NCI-H2029 treated with DMSO at 0.1 percent for 48 hours (cell line): ENCODE data around the gene SUSD6.

Experiments used
- DNase-seq: peaks from one replicate; lab custom pipeline; 2025; lab: John Stamatoyannopoulos, UW

Gene SUSD6, protein sequence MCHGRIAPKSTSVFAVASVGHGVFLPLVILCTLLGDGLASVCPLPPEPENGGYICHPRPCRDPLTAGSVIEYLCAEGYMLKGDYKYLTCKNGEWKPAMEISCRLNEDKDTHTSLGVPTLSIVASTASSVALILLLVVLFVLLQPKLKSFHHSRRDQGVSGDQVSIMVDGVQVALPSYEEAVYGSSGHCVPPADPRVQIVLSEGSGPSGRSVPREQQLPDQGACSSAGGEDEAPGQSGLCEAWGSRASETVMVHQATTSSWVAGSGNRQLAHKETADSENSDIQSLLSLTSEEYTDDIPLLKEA

DNA sequence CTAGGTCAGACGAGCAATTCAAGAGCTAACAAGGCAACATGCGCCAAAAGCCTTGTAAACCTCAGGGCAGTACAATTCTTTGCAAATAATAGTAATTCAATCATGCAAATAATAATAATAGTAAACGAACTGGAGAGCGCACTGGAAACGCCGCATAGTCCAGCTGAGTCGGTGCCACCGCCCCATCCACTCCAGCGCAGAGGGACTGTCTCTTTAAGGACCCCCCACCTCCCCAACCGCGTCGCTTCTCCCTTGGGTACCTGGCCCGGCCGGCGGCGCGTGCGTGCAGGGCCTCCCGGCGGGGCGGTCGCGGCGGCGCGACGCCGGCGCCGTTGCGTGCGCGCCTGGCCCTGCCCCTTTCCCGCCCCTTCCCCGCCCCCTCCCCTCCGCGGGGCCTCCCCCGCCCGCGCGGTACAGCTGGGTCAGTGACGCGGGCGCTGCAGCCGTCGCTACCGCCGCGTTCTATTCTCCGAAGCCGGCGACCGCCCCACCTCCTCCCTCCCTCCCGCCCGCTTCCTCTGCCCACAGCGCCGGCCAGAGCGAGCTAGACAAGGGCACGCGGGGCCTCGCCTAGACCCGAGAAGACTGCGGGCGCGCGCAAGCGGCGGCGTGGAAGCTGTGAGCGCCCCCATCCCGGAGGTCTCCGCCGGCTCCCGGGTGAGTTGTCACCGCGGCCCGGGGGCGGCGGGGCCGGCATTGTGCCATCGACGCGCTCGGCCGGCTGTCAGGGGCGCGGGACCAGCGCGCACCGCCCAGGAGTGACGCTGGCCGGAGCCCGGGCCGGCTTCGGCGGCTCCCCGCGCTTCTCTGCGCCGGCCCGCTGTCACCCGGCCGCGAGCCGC lies at the start of gene SUSD6:
SUSD6 (plus strand) TSS at position 425 of the 842 bp plus-strand sequence. CDS start 46,997 bp downstream, outside the sequence.
- DNase-seq: peak; percentile 27

DNA sequence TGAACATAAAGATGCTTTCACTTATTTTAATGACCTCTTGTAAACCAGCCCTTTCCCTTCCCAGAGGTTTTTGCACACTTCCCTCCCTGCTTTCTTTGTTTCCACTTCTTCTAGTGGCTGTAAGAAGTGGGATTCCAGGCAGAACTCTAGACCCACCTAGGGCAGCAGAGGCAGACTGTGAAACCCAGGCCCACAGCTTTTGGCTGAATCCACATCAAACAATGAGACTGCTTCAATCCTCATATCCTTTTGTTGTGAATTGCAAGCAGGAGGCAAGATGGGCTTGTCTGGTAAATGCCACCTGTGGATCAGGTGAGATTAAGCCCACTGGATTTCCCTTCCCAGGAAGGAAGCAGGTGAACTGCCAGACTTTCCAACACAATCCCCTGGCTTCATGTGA lies 49.5 kb upstream of the SUSD6 start:
- DNase-seq: no peak

DNA sequence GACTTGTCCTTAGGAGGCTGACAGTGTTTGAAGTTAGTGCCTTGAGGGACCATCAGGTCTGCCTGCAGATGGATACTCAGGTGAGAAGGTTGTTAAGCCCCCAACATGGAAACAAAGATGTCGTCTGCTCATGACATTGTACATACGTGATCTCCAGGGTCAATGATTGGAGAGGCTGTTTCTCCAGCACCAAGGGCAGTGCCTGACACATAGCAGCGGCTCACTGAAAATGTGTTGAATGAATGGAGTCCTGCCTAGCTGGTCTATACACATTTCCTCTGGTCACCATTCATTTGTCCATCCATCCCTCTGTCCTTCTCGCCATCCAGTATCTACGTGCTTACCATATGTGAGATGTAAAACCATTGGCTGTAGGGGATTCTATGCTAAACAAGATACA lies 43.8 kb upstream of the SUSD6 start:
- DNase-seq: no peak

DNA sequence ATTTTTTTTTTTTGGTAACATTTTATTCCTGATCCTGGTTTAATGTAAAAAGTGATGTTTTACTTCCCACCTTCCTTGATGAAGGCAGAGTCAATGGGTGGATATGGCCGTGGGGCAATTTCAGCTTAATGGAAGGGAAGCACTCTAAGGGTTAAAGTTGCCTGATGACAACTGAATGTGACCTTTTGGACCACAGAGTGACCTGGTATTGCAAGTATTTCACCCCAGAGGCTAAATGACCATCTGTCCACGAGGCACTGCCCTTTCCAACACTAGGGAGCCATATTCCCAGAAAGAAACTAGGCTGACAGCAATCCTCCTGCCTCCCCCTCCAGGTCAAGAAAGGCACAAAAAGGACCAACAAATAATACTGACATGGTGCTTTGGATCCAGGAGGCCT lies 41.5 kb upstream of the SUSD6 start:
- no peak for DNase-seq

DNA sequence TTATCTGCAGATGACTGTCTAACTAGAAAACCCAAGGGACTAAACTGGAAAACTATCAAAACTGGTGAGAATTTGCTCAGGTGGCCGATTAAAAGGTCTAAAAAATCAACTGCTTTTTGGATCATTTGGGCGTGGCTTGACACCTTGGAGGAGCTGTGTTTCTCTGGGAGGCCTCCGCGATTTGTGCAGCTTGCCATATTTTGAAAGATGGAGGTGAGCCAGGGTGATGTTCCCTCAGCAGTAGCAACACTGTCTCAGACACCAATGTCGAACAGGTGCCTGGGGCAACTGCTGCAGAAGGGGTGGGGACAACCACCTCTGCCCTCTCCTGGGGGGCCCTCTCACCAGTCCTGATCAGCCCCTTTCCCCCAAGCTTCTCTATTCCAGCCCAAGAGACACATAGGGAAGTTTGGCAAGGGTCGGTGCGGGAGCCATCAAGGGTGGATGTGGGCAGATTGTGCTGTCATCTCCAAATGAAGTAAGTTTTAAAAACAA lies 40.5 kb upstream of the SUSD6 start:
- no peak for DNase-seq

DNA sequence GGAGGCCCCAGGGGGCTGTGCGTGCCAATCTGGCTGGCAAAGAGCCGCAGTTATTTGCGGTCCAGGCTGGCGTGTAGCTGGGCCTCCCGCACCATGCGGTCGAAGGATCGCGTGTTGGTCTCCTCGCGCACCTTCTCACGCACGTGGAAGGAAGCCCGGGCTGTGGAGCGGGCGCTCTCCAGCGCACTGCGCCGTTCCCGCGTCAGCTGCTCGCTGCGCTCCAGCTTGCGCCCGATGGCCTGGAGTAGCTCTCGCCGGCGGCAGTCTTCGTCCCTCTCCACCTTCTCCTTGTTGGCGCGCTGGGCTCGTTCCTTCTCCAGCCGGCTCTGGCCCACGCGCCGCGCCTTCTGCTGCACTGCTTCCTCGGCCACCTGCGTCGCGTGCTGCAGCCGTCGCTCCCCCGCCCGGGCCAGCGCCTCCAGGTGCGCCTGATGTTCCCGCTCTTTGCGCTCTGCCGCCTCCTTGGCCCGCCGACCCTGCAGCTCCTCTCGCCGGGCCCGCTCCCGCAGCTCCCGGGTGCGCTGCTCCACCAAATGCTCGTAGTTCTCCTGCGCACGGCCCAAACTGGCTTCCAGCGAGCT lies 39.9 kb upstream of the SUSD6 start:
- DNase-seq: no peak

DNA sequence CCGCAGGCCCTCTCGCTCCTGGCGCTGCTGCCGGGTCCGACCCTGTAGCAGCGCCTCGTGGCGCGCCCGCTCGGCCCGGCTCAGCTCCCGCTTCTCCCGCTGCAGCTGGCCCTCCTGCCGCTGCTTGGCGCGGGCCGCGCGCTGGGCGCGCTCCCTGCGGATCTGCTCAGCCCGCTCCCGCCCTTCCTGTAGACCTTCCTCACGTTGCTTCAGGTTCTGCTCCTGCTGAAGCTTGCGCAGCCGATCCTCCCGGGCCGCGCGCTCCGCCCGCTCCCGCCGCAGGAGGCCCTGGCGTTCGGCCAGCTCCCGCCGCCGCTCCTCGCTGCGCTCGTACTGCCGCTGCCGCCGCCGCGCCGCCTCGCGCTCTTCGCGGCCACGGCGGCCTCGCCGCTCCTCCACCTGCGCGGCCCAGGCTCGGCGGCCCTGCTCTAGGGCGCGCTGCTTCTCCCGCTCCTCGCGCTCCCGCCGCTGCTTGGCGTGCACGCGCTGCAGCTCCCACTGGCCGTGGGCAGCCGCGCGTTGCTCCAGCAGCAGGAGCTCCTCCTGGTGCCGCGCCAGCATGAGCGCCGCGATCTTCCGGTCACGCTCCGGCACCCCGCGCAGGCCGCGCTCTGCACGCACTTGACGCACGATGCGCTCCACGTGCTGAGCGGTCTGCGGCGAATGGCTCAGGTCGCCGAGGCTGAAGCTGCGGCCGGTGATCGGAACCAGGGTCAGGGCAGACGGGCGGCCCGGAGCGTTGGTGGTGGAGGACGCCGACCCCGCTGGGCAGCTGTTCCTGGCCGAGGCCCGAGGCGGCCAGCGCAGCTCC lies 39.2 kb upstream of the SUSD6 start:
- peak; percentile 5 for DNase-seq

DNA sequence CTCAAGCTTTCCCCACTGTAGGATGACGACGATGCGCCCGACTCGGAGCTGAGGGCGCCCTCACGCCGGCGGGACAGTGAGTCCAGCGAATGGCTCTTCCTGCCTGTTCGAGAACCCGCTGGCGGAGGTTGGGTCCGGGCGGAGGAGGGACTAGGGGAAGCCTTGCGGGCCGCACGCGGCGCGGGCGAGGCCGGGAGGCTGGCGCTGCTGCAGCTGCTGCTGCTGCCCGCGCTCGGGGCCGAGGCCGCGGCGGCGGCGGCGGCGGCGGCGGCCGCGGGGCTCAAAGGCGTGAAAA lies 38.6 kb upstream of the SUSD6 start:
- DNase-seq: no peak

DNA sequence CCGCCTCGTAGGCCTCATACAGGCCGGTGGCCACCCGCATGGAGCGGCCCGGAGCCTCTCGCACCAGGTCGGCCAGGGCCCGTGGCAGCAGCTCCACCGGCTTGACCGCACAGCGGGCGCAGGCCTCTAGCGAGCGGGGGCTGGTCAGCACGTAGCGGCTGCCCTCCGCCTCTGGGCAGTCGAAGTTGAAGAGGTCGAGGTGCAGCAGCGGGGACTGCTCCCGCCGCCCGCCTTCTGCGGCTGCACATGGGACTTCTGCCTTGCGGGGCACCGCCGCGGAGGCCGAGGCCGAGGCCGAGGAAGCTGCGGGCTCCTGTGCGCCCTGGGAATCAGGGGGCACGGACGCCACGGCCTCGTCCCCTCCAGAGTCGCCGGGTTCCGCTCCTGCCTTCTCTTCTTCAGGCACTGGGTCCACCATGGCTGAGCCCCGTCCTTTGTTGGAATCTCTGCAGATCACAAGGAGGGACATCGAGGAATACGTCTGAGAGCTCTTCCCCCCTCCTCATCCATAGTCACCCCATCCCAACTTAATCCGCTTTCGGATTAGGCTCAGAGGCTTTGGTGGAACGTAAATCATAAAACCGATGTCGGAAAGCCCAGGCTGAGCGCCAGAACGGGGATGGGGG lies 38.1 kb upstream of the SUSD6 start:
- no peak for DNase-seq

DNA sequence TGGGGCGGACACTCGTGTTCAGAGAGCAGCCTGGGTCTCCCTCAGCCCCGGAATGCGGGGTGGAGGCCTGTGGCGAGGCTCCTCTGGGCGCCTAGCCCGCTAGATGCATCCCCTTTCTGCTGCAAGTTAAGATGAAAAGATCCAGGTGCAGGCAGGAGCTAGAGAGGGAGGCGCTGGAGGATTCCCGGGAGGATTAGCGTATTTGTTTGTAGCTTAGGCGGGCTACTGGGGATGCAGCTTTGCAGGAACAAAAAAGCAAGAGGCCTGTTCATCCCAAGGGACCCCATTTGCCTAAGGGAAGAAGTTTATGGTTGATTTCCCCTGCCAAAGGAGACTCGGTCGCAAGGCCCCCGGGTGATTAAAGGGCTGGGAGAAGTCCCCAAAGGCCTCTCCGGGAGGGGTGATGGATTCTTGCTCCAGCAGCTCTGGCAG lies 37.5 kb upstream of the SUSD6 start:
- DNase-seq: no peak

DNA sequence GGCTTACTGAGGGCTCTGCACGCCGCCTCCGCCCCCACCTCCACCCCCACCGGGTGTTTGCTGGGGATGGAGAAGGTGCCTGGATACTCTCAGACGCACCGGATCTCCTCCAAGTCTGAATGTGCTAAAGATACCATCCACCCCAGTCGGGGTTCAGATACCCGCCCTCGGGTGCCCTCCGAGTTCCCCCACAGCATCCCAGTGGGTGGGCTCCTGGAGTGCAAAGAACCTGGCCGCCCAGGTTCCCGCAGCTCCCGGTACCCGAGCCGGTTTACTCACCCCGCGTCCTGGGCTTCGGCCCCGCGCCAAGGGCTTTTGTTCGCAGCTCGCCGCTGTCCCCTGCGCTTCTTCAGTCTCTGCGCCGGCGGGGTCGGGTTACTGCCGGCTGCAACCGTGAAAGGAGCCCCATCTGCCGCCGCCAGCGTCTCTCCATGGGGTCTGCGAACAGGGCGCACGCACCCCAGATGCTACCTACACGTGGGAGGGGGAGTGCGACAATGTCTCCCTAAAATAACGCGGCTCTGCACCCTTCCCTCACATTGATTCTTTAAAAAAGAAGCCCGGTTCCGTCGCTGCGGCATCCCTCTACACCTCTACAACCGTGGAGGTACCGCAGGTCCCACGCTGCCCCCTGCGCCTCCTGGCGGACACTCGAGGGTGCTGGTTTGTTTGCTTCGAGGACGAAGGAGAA lies 37.0 kb upstream of the SUSD6 start, which contains the start of gene CCDC177:
CCDC177 (minus strand) TSS at position 609 of the 691 bp plus-strand sequence. CDS start 1,249 bp downstream, outside the sequence.
- peak; percentile 23 for DNase-seq

DNA sequence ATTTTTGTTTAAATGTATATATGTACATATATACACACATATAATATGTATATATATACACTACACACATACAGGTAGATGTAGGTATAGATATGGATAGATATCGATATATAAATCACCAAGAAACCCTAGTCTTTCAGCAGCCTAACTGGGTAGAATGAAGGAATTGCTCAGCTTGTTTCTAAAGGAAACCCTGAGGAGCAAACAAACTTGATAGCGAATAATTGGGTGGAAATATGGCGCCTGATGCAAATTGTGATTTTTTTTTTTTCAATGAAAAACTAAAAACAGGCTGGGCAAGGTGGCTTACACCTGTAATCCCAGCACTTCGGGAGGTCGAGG lies 36.5 kb upstream of the SUSD6 start:
- DNase-seq: no peak

DNA sequence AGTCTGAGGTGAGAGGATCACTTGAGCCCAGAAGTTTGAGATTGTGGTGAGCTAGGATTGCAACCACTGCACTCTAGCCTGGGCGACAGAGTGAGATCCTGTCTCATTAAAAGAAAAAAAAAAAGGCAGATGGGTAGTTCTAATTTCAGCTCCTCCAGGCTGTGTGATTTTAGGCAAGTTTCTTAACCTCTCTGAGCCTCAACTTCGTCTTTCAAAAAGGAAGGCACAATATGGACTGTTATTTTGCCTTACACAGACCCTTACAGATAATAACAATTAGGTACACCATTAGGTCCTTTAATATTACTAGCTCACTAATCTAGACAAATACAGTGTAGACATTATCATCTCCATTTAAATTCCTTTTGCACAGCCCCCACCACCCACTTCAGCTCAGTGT lies 31.9 kb upstream of the SUSD6 start:
- no peak for DNase-seq

DNA sequence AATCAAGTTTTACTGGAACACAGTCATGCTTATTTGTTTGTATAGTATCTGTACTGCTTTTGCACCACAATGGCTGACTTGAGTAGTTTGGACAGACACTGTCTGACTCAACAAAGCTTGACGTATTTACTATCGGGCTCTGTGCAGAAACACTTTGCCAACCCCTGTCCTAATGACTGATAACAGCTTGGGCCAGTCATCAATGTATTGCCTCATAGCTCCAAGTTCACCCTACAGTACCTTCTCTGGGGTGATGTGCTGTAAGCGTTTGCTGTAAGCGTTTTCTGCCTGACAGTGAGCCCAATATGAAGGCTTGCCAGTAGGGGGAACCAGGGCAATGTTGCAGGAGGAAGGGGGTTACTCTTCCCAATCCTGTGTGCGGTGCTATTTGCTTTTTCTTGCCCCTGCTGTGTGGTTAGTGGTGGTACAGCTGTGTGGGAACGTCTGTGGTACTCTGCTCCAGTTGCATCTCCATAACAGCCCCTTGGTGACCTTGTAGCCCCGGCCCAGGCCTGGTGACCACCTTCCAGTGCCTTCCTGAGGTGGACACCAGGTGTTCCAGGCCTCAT lies 31.3 kb upstream of the SUSD6 start:
- DNase-seq: no peak

DNA sequence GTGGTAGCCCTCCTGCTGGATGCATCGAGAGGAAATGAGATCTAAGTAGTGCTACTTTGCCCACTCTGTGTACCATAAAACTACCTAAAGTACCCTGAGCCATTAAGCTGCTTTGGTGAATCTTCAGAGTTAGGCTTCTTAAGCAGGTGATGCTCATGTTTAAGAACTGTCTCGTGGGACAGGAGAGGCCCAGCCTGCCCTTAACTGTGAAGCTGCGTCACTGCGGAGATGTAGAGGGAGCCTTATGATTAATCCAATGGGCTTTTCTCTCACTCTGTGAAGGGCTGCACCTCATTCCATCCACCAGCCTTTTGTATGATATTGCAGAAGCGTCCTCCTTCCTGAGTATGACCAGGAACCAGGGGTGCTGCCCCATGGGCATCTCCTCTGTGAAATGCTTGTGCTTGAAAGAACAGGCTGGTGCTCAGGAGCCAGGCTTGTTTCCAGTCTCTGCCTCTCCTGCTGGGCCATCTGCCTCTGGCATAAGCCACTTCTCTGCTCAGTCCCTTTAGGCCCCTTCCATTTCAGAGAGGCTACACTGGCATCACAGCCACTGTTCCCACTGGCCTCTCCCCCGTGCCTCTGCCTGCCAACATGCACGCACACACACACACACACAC lies 30.0 kb upstream of the SUSD6 start:
- DNase-seq: no peak

DNA sequence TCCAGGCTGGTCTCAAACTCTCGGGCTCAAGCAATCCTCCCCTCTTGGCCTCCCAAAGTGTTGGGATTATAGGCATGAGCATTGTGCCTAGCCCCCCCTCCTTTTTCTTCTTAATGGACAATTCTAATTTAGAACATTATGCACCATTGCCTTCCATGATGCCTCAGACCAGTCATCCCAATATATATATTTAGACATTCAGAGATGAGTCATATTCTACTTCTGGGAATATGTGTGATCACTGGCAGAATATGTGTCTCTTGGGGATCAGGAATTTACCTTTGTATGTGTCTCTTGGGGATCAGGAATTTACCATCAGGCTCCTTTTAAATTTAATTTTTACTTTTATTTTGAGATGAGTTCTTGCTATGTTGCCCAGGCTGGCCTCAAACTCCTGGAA lies 29.2 kb upstream of the SUSD6 start:
- DNase-seq: no peak

DNA sequence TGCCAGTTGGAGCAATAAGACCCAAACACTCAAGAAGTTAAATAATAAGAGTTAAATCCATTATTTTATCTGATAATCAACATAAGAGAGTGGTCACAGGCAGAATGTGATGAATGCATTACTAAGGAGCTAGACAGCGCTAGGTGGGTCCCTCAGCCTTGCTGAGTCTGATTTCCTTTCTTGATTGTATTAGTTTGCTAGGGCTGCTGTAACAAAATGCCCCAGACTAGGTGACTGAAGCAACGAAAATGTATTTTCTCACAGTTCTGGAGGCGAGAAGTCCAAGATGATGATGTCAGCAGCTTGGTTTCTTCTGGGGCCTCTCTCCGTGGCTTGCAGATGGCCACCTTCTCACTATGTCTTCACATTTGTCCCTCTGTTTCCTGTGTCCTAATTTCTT lies 28.6 kb upstream of the SUSD6 start:
- DNase-seq: no peak

DNA sequence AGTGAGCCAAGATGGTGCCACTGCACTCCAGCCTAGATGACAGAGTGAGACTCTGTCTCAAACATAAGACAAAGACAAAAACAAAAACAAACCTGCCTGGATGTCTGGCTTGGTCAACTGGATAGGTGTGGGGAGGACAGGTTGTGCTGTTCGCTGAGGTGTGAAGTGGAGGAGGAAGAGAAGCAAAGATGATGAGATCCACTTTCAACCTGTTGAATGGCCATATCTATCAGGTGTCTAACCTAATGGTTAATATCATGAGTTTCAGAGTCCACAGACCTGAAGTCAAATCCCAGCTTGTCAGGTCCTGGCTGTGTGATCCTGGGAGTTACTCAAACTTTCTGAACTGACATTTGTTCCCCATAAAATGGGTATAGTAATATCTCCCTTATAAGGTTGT lies 27.0 kb upstream of the SUSD6 start:
- no peak for DNase-seq

DNA sequence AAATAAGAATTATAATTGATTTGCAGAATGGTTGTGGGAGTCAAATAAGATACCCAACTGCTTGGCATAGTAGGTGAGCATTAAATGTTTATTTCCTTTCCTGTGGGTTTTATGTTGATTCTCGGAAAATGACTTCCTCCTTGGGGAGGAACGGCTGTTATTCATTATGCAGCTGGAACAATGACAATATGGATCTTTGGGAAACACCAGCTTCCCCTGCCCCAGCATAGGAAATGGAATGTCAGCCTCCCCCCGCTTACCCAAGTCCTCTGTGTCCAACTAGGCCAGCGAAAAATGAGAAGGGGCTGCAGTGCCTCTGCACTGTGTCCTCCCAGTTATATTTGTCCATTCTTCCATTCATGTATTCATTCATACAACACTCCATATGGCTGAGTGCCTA lies 25.0 kb upstream of the SUSD6 start:
- DNase-seq: no peak

DNA sequence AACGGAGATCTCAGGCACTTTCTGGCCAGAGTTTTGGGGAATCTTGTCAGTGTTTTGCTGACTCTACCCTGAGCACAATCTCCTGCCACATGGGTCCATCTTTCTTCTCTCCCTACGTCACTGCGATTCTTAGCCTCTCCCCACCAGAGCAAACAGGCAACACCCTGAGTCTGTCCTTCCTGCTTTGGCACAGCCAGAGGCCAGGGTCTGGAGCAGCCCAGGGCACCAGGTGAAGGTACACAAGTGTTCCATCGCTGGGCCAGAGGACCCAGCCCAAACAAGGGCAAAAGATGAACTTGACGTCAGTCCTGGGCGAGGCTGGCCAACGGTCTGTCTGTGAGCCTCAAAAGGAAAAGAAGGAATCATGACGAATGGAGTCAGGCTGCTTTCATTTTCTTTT lies 24.0 kb upstream of the SUSD6 start:
- no peak for DNase-seq
